ENCODE data around the gene TSPAN15. TPM values are rescaled to one million over a fixed set of nuclear protein-coding genes. Genes with fewer than 3 reads are reported as not detected.

Gene TSPAN15
- total RNA-seq, 1 donor from 2014 or later: 46.1 TPM

GRCh38 chr10:69409176-69409495, 42.1 kb upstream of the TSPAN15 start:
- no peak for DNase-seq
- intact Hi-C loops (cut with DNase I): no loop called here
- ATAC-seq: no peak
- peaks cover 37% of the 10 kb centered on the region for H3K4me1 ChIP-seq
- H3K9me3 ChIP-seq: no peaks in the 10 kb centered on the region
- no peaks in the 10 kb centered on the region for H3K27me3 ChIP-seq (ENCODE audit: low read depth)
- peaks cover 3% of the 10 kb centered on the region for H3K36me3 ChIP-seq
- peak overlapping the region; percentile 92 for H3K27ac ChIP-seq
- TF ChIP-seq CTCF (IDR thresholded peaks at IDR 0.05): no peak
- H3K4me3 ChIP-seq: peak overlapping the region; percentile 51

GRCh38 chr10:69409968-69410367, 41.3 kb upstream of the TSPAN15 start:
- no peak overlapping the region for H3K27ac ChIP-seq
- ATAC-seq: no peak

GRCh38 chr10:69410487-69410886, 40.8 kb upstream of the TSPAN15 start:
- DNase-seq: no peak
- no peaks in the 10 kb centered on the region for H3K9me3 ChIP-seq
- peak overlapping the region; percentile 3 for H3K27ac ChIP-seq
- ATAC-seq: no peak
- peaks cover 37% of the 10 kb centered on the region for H3K4me1 ChIP-seq
- no peak for TF ChIP-seq CTCF (IDR thresholded peaks at IDR 0.05)
- no peaks in the 10 kb centered on the region for H3K27me3 ChIP-seq (ENCODE audit: low read depth)
- intact Hi-C loops (cut with DNase I): no loop called here
- H3K36me3 ChIP-seq: no peaks in the 10 kb centered on the region
- no peak overlapping the region for H3K4me3 ChIP-seq

More at GRCh38 chr10:69409968-69410367, 41.3 kb upstream of the TSPAN15 start:
- H3K36me3 ChIP-seq: no peaks in the 10 kb centered on the region
- TF ChIP-seq CTCF (IDR thresholded peaks at IDR 0.05): no peak
- intact Hi-C loops (cut with DNase I): no loop called here
- peaks cover 37% of the 10 kb centered on the region for H3K4me1 ChIP-seq
- H3K9me3 ChIP-seq: no peaks in the 10 kb centered on the region
- H3K4me3 ChIP-seq: no peak overlapping the region
- H3K27me3 ChIP-seq (ENCODE audit: low read depth): no peaks in the 10 kb centered on the region
- DNase-seq: no peak

- no peaks in the 10 kb centered on the region for H3K9me3 ChIP-seq
- DNase-seq: peak; percentile 5
- no peaks in the 10 kb centered on the region for H3K27me3 ChIP-seq (ENCODE audit: low read depth)
- H3K4me3 ChIP-seq: no peak overlapping the region
- H3K36me3 ChIP-seq: no peaks in the 10 kb centered on the region
- no peak for TF ChIP-seq CTCF (IDR thresholded peaks at IDR 0.05)
- H3K4me1 ChIP-seq: peaks cover 31% of the 10 kb centered on the region
- intact Hi-C loops (cut with DNase I): no loop called here
- ATAC-seq: no peak
- no peak overlapping the region for H3K27ac ChIP-seq
These were observed 39.8 kb upstream of the TSPAN15 start for GRCh38 chr10:69411476-69411875.

GRCh38 chr10:69412232-69412790, 39.0 kb upstream of the TSPAN15 start:
- no peak for DNase-seq
- no peak overlapping the region for H3K27ac ChIP-seq
- intact Hi-C loops (cut with DNase I): no loop called here
- no peaks in the 10 kb centered on the region for H3K36me3 ChIP-seq
- peaks cover 23% of the 10 kb centered on the region for H3K4me1 ChIP-seq
- no peaks in the 10 kb centered on the region for H3K27me3 ChIP-seq (ENCODE audit: low read depth)
- H3K4me3 ChIP-seq: no peak overlapping the region
- no peak for ATAC-seq
- TF ChIP-seq CTCF (IDR thresholded peaks at IDR 0.05): no peak
- H3K9me3 ChIP-seq: no peaks in the 10 kb centered on the region

Measured in lower lobe of right lung (tissue), 2 donors.